ENCODE results near the gene SSH2.

DNA sequence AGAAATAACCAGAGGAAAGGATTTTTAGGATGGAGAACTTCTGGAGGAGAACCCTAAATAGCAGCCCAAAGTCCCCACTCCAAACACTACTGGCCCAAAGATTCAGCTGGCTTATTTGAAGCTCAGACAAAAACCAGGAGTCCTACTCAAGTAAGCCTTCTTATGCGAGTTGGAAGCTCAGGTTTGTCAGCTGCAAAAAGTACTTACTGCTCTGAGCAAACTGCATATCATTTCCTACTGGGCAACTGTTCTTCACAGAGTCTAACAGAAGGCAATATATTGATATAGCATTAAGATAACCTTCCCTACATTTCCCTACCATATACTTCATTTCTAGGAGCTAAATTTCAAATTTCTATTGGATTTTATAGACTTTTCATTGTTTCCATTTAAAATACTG lies 231.2 kb downstream of the SSH2 start:
- TF ChIP-seq POLR2A (IDR thresholded peaks at IDR 0.05) = no peak
- no peak for TF ChIP-seq POLR2AphosphoS5 (IDR thresholded peaks at IDR 0.05)
- TF ChIP-seq CTCF (IDR thresholded peaks at IDR 0.05) = no peak
- no peak for TF ChIP-seq EP300 (IDR thresholded peaks at IDR 0.05)
